Cortex of kidney (tissue), 1 donor: ENCODE data around the gene BICC1.
"Not testable (repeated sequence)": the region's sequence is repeated elsewhere in the genome, so short reads cannot be mapped to it uniquely, and the experiment has no call there.

Source experiments
- DNase-seq: peaks from one replicate; lab custom pipeline; 2025; lab: John Stamatoyannopoulos, UW

The BICC1 gene

DNA sequence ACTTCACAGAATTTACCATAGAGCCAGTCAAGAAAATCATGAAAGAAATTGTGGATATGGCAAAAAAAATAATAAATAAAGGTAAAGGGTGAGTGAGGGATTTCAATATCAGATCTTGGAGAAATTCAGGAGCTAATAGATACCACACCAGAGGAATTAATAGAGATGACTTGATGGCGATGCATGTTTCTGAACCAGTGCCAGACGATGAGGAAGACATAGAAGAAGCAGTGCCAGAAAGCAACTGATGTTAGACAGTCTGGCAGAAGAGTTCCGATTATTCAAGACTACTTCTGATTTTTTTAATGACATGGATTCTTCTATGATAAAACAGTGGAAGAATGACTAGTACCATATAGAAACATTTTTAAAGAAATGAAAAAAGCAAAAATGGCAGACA is 314.7 kb downstream of the BICC1 start:
- DNase-seq = no peak

DNA sequence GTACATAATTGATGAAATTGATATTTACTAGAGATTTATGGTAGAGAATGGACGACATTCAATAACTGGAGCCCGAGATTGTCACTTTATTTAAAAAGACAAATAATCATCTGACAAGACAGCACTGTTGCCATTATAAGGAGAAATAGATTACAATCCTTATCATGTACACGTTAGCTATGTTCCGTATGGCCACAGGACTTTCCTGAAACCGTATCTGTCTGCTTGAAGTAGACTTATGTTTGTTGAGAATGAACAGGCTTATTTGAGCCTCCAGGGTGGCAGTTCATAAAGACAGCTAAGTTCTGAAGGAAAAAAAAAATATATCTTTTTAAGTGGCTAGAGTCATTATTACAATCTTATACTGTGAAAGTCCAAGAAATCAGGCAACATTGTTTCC is 317.2 kb downstream of the BICC1 start:
- DNase-seq = no peak

DNA sequence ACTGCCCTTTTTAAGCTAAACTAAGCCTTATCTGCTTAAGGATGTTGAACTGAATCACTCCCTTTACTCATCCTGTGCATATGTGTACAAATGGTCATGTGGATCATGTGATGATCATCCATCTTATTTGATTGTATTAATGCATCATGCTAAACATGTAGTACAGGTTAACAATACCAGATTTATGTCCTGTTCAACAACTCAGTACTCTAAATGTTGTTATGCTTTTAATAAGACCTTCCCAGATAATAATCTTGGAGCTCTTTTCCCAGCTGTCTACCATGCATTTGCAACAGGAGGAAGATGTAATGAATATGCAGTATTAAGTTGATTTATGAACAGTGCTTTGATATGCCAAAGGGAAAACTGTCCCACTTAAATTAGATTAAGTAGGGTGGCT is 318.0 kb downstream of the BICC1 start:
- no peak for DNase-seq

DNA sequence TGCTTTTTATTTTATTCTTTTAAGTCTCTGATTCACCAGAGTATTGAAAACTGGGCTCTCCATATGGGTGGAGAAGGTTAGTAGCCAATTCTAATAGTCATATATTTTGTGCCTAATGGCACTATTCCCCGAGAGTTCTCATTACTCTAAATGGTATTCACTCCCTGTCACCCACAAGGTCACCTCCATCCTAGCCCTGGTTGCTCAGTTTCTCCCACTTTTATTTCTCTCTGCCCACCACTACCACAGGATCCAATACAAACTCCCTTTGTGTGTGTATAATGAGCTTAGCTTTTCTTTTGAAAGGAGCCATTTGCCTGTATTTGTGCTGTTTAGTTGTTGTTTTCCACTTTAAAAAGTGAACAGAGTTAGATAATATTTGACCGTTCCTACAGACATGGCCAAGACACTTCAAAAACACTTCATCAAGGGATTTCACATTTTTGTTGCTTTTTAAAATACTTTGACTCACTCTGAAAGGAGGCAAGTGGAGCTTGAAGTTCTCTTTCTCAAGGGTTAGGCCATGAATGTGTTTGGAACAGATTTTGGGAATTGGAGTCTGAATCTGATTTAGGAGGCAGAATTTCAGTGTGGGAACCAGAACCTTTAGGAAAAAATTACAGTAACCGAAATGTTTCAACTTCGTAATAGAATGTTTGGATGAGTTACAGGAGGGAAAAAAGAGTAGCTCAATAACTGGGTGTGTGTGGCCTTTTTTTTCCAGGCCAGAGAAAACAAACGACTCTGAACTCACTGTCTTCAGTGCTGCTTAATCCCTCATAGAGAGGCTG is 321.3 kb downstream of the BICC1 start:
- DNase-seq = no peak

DNA sequence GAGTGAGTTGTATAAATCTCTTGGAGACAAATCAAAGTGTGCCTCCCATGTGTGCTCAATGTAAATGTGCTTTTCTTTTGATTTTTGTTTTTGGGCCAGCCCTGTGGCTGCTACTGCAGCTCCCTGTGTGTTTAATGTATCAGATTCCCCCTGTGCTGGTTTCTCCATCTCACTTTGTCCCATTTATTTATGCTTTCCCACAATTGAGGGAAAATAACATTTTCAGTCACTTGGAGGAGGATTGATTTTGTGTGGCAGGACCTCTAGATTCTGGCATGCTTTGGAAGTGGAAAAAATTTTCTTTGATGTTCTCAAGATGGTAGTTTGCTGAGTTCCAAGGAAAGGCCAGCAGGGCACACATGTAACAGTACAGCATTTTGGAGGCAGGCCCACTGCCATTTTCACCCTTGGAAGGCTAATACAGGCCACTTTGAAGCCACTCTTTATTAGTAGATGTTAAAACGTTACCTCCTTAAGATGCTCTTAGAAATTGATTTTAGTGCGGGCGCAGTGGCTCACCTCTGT is 323.6 kb downstream of the BICC1 start:
- DNase-seq = no peak

DNA sequence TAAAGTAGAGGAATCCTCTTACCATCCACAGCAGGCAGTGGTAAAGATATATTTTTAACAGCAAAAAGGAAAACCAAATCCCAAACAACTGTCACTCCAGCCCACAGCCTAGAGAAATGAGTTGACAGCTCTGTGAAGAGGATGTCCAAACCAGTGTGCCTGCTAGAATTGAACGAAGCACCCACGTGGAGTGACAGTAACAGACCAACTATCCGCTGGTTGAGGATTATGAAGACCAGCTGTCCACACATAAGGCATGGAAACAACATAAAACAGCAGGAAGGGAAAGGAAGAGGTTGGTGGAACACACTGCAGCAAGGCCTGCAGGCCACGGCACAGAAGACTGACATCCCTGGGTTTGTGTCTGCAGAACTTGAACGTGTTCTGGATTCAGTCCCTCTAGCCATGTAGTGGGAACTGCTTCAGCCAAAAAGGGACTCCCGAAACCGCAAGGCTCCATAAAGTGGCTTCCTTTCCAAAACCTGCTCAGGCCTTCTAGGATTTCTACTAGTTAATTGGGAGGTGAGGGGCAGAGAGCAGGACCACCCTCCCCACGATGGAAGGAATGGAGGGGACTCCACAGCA is 324.4 kb downstream of the BICC1 start:
- no peak for DNase-seq

DNA sequence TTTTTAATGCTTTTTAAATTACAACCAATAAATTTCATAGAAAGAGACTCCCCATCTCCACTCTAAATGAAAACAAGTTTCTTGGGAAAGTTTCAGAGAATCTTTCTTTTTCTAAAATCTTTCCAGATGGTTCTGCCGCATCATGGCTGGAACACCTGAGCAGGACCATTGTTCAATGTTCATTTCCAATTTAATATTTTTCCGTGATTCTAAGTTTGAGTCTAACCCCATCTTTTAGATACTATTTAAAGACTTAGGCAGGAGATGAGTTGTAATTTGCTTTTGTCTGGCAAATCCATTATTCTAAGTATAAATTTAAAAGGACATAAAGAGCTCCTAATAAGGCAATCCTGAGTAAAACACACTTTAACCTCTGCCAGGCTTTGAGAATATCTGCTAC is 325.2 kb downstream of the BICC1 start:
- no peak for DNase-seq

DNA sequence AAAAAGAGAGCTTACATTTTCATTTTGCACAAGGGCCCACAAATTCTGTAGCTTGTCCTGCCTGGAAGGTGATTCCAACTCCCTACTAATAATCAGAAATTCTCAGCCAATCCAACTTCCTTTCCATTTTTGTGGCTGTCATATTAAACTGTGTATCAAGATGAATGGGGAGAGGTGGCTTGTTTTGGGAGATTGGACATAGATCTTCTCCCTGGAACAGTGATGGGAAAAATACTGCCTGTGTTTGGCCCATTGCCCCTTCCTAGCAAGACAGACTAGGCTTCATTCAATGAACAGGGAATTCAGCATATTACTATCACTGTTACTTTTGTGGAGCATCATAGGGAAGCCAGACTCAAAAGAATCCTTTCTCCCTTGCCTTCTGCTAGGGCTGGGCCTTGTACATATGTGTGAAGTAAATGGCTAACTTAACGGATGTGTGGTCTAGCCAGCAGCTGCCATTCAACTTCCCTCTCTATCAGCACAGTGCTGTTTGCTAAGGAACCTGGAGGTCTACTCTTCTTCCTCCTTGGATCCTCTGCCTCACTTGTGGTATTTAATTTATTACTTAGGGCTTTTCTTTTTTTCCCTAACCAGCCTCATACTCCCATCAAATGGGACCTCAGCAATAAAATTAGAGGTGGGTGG is 326.0 kb downstream of the BICC1 start:
- no peak for DNase-seq

DNA sequence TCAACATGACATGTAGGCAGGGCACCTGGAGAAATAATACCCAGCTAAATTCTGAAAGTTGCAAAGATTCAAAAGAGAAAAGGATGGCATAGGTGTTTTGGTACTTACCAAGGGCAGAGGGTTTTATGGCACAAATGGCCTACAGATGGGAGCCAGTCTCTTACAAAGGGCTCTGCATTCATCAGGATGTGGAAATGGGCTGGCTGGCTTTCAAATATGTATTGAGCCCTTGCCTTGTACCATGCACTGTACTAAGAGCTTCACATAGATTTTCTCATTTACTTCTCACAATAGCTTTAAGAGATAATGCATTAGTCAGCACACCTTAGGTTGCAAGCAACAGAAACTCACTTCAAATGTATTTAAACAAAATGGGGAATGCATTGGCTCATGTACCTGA is 327.1 kb downstream of the BICC1 start:
- DNase-seq = no peak

DNA sequence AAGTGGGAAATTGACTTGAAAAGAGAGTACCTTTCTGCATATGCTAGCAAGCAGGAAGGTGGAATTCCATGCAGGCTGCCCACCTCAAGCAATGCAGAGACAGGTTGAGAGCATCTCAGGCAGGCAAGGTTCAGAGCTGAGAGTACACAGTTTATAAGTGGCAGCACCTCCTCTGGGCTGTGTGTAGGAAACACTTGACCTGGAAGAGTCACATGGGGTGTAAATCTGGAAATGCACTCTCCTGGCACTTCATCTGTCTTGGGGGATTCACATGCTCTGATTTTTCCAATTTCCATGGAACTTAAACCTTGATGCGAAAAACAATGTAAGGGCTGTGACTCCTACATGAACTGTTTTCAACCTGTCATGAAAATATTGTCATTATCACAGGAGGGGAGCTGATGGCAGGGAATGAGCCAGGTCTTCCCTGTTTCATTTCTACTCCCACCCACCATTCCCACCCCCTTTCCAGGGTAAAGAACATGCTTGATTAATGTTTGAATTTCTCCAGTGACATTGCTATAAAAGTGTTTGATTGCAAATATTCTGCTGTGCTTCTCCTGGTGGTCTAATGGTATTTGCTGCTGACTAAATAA is 328.3 kb downstream of the BICC1 start:
- no peak for DNase-seq

DNA sequence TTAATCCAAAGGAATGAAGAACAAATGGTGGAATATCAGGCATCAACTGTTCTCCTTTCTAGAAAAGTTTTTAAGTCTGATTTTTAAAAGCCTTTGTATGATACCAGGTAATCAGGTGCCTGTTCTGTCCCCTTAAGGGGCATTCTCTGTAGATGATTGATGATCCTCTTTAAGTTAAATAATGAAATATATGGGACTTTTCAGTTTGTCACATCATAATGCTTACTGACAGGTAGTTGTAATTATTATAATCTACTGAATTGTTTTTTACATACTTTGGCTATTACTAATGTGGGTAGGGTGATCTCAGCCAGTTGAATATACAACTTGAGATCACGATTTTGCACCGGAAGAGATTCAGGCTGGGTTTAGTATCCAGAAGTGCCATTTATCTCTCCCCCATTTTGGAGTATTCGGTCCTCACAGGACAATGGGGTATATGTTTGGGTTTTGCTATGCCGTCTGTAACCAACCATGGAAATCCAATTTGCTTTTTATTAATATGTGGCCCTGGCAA is 330.2 kb downstream of the BICC1 start:
- DNase-seq = no peak

DNA sequence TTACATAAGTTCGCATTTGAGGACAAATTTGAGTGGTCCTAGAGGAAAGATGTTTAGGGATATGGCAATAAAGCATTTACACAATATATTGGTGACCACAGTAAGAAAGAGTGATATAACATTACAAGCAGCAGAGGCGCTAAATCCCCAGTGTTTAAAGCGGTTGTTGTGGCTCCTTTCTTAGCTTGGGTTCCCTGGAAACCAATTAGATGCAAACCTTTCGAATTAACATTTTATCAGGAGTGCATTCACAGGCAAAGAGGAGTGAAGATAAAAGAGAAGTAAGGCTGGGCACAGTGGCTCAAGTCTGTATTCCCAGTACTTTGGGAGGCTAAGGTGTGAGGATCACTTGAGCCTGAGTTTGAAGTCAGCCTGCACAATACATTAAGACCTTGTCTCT is 331.1 kb downstream of the BICC1 start:
- no peak for DNase-seq

DNA sequence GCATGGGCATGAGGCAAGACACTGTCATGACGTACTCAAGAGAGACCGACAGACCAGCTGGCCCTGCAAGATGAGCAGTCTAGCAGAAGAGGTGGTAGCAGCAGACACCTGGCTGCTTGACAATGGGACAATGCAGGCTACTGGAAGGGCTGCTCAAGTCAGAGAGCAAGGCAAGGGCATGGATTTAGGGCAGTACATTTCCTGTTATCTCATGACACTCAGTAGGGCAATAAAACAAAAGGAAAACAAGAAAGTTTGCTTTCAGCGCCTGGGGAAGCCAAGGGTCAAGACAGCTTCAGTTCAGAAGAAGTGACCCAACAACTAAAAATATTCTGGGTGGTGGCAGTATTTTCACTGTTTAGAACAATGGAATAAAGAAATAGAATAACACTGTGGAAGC is 332.0 kb downstream of the BICC1 start:
- DNase-seq = no peak

DNA sequence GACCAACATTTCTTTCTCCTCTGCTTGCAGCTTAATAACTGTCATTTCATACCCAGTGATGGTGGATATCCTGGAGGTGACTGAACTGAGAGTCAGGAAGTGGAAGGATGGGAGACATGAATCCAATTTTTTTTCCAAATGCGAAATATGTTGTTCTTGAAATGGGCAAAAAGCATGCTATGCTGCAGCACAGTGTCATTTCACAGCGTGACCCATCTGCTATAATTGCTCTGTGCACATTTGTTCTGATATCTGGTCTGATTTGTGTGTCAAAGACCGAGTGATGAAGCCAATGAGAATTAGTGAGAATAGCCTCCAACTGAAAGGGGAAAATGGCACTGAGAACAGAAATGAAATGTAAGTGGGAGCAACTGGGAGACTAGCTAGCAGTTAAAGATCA is 334.2 kb downstream of the BICC1 start:
- DNase-seq = no peak

DNA sequence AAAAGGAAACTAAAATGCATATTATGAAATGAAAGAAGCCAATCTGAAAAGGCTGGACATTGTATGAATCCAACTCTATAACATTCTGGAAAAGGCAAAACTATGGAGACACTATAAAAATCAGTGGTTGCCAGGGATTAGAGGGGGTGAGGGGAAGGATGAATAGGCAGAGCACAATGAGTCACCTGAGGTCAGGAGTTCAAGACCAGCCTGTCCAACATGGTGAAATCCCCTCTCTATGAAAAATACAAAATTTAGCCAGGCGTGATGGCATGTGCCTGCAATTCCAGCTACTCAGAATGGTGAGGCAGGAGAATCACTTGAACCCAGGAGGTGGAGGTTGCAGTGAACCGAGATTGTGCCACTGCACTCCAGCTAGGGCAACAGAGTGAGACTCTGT is 338.9 kb downstream of the BICC1 start:
- no peak for DNase-seq

DNA sequence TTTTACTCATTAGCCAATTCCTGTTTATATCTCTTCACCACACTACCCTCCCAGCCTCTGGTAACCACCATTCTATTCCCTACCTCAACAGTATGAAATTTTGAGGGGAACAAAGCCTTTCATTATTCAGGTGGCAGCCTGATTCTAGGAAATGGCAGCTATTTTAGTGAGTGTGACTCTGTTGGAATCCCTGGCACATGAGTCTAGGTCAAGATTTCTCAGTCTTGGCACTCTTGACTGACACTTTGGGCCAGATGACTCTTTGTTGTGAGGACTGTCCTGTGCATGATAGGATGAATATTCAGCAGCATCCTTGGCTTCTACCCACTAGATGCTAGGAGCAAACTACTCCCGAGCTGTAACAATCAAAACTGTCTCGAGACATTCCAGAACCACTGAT is 341.0 kb downstream of the BICC1 start:
- no peak for DNase-seq

DNA sequence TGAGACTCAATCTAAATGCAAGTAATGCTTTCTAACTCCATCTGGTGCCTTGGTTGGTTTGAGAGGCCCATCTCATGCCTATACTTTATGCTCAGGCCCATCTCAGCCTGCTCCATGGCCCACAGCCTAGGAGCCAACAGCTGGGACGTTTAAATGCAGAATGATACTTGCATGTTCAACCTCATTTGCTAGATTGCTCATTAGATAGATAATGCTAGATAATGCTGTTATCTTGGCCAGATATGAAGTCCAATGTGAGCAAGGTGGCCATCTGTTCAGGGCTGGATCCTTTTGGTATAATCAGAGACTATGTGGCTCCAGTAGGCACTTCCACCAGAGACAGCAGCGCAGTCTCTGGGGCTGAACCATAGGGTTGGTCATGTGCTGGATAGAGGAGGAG is 342.1 kb downstream of the BICC1 start:
- DNase-seq = no peak

DNA sequence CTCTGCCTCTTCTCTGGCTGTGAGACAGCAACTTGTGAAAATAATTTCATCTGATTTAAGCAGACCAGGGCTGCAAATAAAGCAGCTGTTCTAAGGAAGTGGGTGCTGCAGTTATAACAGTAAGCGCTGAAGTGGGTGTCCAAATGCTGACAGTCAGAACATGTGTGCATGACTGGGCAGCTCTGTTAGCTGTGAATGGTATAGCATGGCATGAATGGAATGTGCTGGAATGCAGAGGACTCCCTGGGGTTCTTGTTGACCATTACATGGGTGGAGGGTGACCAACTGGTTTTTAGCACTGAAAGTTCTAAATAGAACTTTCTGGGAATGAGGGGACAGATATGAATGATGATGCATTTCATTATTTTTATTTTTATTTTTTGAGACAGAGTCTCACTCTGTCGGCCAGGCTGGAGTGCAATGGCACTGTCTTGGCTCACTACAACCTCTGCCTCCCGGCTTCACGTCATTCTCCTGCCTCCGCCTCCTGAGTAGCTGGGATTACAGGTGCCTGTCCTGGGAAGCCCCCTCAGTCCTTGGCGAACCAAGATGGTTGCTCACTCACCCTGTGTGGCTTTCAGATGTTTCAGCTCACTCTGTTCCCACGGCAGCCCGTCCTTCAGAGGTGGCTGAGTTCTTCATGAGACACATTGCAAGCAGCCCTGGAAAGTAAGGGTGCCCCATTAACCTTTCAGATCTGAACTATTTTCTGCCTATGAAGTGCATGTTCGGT is 344.0 kb downstream of the BICC1 start:
- DNase-seq = no peak

DNA sequence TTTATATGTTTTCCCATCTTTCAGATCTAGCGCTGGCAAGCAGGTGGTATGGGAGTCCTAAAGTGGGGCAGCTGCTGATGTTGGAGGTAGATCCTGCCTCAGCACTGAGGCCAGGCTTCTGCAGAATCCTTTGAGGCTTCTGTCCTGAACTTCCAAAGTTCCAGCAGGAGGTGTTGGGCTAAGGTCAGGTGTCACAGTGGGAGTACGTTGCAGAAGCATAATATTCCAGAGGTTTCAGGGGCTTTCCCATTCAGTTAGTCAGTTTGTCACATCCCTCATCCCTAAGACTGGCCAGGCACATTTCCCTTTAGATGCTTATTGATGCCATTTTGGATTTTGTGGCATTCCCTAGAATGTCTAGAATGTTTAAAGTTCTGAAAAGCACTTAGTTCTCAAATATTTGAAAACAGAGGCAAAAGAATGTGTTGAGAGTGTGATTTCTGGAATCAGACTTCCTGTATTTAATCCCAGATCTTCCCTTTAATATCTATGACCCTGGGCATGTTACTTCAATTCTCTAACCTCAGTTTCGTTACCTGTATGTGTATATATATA is 344.7 kb downstream of the BICC1 start:
- no peak for DNase-seq

DNA sequence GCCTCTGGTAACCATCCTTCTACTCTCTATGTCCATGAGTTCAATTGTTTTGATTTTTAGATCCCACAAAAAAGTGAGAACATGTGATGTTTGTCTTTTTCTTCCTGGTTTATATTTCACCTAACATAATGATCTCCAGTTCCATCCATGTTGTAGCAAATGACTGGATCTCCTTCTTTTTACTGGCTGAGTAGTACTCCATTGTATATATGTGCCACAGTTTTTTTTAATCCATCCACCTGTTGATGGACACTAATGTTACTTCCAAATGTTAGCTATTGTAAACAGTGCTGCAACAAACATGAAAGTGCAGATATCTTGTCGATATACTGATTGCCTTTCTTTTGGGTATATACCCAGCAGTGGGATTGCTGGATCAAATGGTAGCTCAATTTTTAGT is 345.5 kb downstream of the BICC1 start:
- DNase-seq = not testable (repeated sequence)

DNA sequence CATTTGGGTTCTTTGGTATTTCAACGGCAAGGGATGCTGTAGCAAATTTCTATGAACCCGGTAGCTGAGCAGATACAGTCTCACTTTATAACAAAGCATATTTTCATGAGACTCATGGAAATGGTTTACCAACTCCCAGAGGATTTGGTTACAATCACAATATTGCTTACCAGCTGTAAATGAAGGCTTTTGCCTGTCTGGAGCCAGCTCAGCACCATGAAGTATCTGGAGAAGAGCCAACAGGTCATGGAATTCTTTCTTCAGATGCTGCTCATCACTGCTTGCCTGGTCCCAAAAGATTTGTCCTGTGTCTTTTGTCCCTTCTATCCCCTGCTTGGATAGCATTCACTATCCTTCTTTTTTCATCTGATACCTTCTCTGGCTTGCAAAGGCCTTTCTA is 346.9 kb downstream of the BICC1 start:
- DNase-seq = no peak

DNA sequence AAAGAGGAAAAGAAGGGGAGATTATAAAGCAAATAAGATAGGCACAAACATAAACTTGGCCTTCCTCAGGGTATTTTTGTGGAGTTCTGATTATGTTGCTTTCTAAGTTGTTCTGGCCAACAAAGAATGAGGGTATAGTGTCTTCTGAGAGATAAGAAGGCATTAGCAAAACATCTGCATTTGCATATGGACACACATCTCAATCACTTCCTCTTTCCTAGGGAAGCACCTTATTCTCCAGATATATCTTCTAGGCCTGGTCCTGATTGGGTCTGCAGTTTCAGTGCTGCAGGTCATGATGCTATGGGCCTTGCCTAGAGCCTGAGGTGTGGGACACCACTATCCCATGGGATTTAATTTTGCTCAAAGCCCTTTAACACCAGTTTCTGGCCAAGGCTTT is 355.0 kb downstream of the BICC1 start:
- DNase-seq = no peak
